ENCODE data around the gene APC2.

Gene APC2

GRCh38 chr19:1510442-1510806 lies 60.5 kb downstream of the APC2 start:
- Histone ChIP-seq H3K36me3 (ENCODE audit: control insufficient read depth, insufficient read depth, low read length) (no peaks in the 10 kb centered on the region), H3K4me1 (ENCODE audit: control insufficient read depth, insufficient read depth, low read length) (peaks cover 3% of the 10 kb centered on the region), H3K27ac (ENCODE audit: low read length) (no peak overlapping the region), H3K9me3 (ENCODE audit: control insufficient read depth, insufficient read depth, low read length) (no peaks in the 10 kb centered on the region), H3K4me3 (ENCODE audit: low read length) (no peak overlapping the region), H3K27me3 (ENCODE audit: control insufficient read depth, insufficient read depth, low read length) (no peaks in the 10 kb centered on the region)
- DNase-seq (ENCODE audit: low read depth, low spot score), result no peak
- WGBS (ENCODE audit: insufficient coverage, insufficient read length), result no CpG with 5 or more reads among the region's 25 CpGs

DNA sequence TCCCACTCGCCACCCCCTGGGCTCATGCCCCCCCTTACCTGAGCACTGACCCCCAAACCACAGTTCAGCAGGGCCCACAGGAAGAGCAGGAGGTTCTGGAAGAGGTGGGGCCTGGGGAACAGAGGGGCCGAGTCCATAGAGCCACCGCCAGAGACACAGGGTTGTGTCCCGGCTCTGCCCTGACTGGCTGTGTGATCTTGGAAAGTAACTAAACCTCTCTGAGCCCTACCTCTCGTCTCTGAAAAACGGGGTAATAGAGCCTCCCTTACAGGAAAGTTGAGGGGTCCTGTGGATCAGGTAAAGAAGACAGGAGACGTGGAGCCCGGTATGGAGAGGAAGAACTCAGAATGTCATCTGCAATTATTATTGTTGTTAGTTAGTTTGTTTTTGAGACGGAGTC lies 60.9 kb downstream of the APC2 start:
- no CpG with 5 or more reads among the region's 9 CpGs for WGBS (ENCODE audit: insufficient coverage, insufficient read length)
- Histone ChIP-seq H3K27me3 (ENCODE audit: control insufficient read depth, insufficient read depth, low read length) (no peaks in the 10 kb centered on the region), H3K9me3 (ENCODE audit: control insufficient read depth, insufficient read depth, low read length) (no peaks in the 10 kb centered on the region), H3K4me3 (ENCODE audit: low read length) (no peak overlapping the region), H3K4me1 (ENCODE audit: control insufficient read depth, insufficient read depth, low read length) (peaks cover 3% of the 10 kb centered on the region), H3K36me3 (ENCODE audit: control insufficient read depth, insufficient read depth, low read length) (no peaks in the 10 kb centered on the region), H3K27ac (ENCODE audit: low read length) (no peak overlapping the region)
- no peak for DNase-seq (ENCODE audit: low read depth, low spot score)

DNA sequence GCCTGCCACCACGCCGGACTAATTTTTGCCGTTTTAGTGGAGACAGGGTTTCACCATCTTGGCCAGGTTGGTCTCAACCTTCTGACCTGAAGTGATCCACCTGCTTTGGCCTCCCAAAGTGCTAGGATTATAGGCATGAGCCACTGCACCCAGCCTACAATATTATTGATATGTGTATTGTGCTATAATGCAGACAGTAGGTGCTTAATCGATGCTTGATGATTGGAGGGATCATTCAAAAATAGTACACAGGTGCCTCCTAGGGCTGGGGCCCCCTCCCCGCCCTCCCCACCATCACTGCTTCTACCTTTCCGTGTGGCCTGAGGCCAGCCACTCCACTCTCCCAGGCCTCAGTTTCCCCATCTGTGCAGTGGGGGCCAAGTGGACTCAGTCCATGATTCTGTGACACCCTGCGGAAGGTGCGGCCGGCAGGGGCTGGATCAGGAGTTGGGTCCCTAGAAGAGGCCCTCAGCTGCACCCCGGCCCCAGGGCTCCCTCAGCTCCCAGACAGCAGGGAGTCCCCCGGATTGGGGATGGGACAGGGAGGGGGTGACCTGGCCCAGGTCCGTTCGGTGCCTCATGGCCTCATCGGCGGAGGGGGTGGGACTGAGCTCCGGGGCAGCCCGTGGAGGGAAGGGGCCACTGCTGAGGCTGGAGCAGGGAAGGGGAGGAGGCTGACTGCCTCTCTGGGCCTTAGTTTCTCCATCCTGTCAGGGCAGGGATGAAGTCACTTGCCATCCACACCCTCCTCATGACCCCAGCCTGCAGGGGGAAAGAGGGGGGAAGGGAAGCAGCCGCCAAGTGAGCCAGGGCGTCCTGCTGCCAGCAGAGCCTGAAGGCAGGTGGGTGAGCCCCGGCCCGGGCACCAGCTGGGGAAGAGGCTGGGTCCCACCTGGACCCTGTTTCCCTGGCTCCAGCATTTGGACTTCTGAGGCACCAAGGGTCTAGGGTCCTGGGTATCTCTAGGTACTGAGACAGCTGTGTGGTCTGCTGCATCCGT lies 61.7 kb downstream of the APC2 start:
- Histone ChIP-seq H3K27me3 (ENCODE audit: control insufficient read depth, insufficient read depth, low read length) (no peaks in the 10 kb centered on the region), H3K4me3 (ENCODE audit: low read length) (no peak overlapping the region), H3K36me3 (ENCODE audit: control insufficient read depth, insufficient read depth, low read length) (no peaks in the 10 kb centered on the region), H3K27ac (ENCODE audit: low read length) (no peak overlapping the region), H3K9me3 (ENCODE audit: control insufficient read depth, insufficient read depth, low read length) (no peaks in the 10 kb centered on the region), H3K4me1 (ENCODE audit: control insufficient read depth, insufficient read depth, low read length) (peaks cover 3% of the 10 kb centered on the region)
- DNase-seq (ENCODE audit: low read depth, low spot score), result no peak
- no CpG with 5 or more reads among the region's 22 CpGs for WGBS (ENCODE audit: insufficient coverage, insufficient read length)

GRCh38 chr19:1512671-1513498 lies 63.0 kb downstream of the APC2 start, which contains the start of gene ADAMTSL5:
TSS of gene ADAMTSL5 (minus strand) at chr19:1513019. CDS start at chr19:1510943, 2,076 bp downstream.
- Histone ChIP-seq H3K27ac (ENCODE audit: low read length) (no peak within 1 kb of the TSS), H3K9me3 (ENCODE audit: control insufficient read depth, insufficient read depth, low read length) (no peaks in the 10 kb centered on the region), H3K4me1 (ENCODE audit: control insufficient read depth, insufficient read depth, low read length) (peaks cover 3% of the 10 kb centered on the region), H3K36me3 (ENCODE audit: control insufficient read depth, insufficient read depth, low read length) (no peaks in the 10 kb centered on the region), H3K27me3 (ENCODE audit: control insufficient read depth, insufficient read depth, low read length) (no peaks in the 10 kb centered on the region), H3K4me3 (ENCODE audit: low read length) (peak within 1 kb of the TSS; percentile 28; the same call in 1 of the 2 replicates)
- no CpG with 5 or more reads among the region's 78 CpGs for WGBS (ENCODE audit: insufficient coverage, insufficient read length)
- DNase-seq (ENCODE audit: low read depth, low spot score), result no peak

DNA sequence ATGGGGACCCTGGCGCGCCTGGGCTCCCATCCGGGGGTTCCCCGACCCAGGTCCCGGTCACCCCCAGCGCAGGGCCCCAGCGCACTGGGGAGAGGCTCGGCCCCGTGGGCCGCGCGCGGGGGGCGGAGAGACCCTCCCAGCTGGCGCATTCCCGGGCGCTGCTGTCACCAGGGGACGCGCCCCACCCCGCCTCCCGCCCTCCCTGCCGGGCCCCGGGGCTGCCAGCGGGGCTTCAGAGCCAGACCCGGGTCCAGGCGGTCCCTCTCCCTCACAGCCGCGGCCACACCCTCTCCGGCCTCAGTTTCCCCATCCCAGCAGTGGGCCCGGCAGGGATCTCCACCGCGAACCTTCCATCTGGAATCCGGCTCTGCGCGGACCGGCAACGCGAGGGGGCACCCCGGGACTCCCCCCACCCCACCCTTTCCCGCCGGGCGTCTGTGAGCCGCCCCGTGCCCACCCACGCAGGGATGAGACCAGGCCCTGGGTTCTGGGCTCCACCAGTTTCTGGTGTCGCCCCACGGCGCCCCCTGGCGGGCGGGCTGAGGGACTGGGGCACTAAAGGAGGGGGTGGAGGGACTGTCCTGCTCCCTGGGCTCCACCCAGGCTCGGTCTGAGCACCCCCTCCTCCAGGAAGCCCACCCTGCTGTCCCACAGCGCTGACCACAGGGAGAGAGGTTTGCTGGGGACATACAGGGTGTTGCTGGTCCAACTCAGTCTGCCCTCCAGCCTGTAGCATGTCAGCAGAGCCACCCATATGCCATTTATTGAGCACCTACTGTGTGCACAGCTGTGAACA lies 63.8 kb downstream of the APC2 start:
- Histone ChIP-seq H3K9me3 (ENCODE audit: control insufficient read depth, insufficient read depth, low read length) (no peaks in the 10 kb centered on the region), H3K27ac (ENCODE audit: low read length) (no peak overlapping the region), H3K4me1 (ENCODE audit: control insufficient read depth, insufficient read depth, low read length) (no peaks in the 10 kb centered on the region; the same call in 1 of the 2 replicates), H3K36me3 (ENCODE audit: control insufficient read depth, insufficient read depth, low read length) (no peaks in the 10 kb centered on the region), H3K27me3 (ENCODE audit: control insufficient read depth, insufficient read depth, low read length) (no peaks in the 10 kb centered on the region), H3K4me3 (ENCODE audit: low read length) (peak overlapping the region; percentile 28; the same call in 1 of the 2 replicates)
- WGBS (ENCODE audit: insufficient coverage, insufficient read length), result no CpG with 5 or more reads among the region's 52 CpGs
- DNase-seq (ENCODE audit: low read depth, low spot score), result no peak

DNA sequence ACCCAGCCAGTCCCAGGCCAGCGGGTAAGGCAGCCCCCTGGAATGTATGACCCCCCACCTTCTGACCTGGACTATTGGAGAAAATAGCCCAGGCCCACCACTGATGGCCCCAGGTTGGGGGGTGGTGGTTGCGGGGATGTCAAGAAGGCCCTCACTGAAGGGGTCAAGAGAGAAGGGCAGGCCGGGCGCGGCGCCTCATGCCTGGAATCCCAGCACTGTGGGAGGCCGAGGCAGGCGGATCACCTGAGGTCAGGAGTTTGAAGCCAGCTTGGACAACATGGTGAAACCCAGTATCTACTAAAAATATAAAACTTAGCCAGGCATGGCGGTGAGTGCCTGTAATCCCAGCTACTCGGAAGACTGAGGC lies 64.4 kb downstream of the APC2 start:
- Histone ChIP-seq H3K36me3 (ENCODE audit: control insufficient read depth, insufficient read depth, low read length) (no peaks in the 10 kb centered on the region), H3K4me1 (ENCODE audit: control insufficient read depth, insufficient read depth, low read length) (no peaks in the 10 kb centered on the region; the same call in 1 of the 2 replicates), H3K4me3 (ENCODE audit: low read length) (no peak overlapping the region), H3K9me3 (ENCODE audit: control insufficient read depth, insufficient read depth, low read length) (no peaks in the 10 kb centered on the region), H3K27ac (ENCODE audit: low read length) (no peak overlapping the region), H3K27me3 (ENCODE audit: control insufficient read depth, insufficient read depth, low read length) (no peaks in the 10 kb centered on the region)
- DNase-seq (ENCODE audit: low read depth, low spot score), result no peak
- WGBS (ENCODE audit: insufficient coverage, insufficient read length), result no CpG with 5 or more reads among the region's 10 CpGs

DNA sequence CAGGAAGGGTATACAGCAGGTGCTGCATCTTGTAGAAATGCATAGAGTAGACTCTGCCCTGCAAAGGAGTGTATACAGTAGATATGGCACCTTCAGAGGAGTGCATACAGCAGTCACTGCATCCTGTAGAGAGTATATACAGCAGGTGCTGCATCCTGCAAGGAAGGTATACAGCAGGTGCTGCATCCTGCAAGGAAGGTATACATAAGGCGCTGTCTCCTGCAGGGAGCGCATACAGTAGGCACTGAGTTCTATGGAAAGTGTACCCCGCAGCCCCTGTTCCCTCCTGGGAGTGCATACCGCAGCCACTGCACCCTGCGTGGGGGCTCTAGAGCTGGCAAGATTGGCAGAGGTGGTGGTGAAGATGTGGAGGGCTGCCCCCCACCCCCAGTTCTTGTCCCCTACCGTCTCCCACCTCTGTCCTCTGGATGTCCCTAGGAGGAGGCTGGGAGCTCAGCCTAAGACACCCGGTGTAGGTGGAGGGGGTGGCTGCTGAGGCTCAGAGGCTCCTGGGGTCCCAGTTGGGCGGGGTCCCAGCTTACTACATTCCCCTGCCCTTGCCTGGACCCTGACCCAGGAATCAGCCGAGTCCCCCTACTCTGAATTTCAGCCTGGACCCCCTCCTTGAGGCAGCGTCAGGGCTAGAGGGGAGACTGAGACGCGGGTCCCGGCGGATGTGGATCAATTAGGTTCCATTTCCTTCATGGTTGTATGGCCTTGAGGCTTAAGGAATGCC lies 65.2 kb downstream of the APC2 start:
- DNase-seq (ENCODE audit: low read depth, low spot score), result no peak
- WGBS (ENCODE audit: insufficient coverage, insufficient read length), result no CpG with 5 or more reads among the region's 14 CpGs
- H3K27ac ChIP-seq (ENCODE audit: low read length), result no peak overlapping the region
- H3K9me3 ChIP-seq (ENCODE audit: control insufficient read depth, insufficient read depth, low read length), result no peaks in the 10 kb centered on the region
- H3K27me3 ChIP-seq (ENCODE audit: control insufficient read depth, insufficient read depth, low read length), result no peaks in the 10 kb centered on the region
- no peak overlapping the region for H3K4me3 ChIP-seq (ENCODE audit: low read length)
- no peaks in the 10 kb centered on the region for H3K36me3 ChIP-seq (ENCODE audit: control insufficient read depth, insufficient read depth, low read length)
- H3K4me1 ChIP-seq (ENCODE audit: control insufficient read depth, insufficient read depth, low read length), result no peaks in the 10 kb centered on the region; the same call in 1 of the 2 replicates

GRCh38 chr19:1516395-1516753 lies 66.5 kb downstream of the APC2 start:
- no peak for DNase-seq (ENCODE audit: low read depth, low spot score)

GRCh38 chr19:1518471-1518870 lies 68.5 kb downstream of the APC2 start:
- no CpG with 5 or more reads among the region's 4 CpGs for WGBS (ENCODE audit: insufficient coverage, insufficient read length)
- DNase-seq (ENCODE audit: low read depth, low spot score), result no peak
- no peak overlapping the region for H3K4me3 ChIP-seq (ENCODE audit: low read length)

More at GRCh38 chr19:1516395-1516753, 66.5 kb downstream of the APC2 start:
- Histone ChIP-seq H3K4me3 (ENCODE audit: low read length) (no peak overlapping the region), H3K4me1 (ENCODE audit: control insufficient read depth, insufficient read depth, low read length) (no peaks in the 10 kb centered on the region; the same call in 1 of the 2 replicates), H3K27ac (ENCODE audit: low read length) (no peak overlapping the region), H3K27me3 (ENCODE audit: control insufficient read depth, insufficient read depth, low read length) (no peaks in the 10 kb centered on the region), H3K36me3 (ENCODE audit: control insufficient read depth, insufficient read depth, low read length) (no peaks in the 10 kb centered on the region), H3K9me3 (ENCODE audit: control insufficient read depth, insufficient read depth, low read length) (no peaks in the 10 kb centered on the region)
- WGBS (ENCODE audit: insufficient coverage, insufficient read length), result no CpG with 5 or more reads among the region's 8 CpGs

More at GRCh38 chr19:1518471-1518870, 68.5 kb downstream of the APC2 start:
- Histone ChIP-seq H3K9me3 (ENCODE audit: control insufficient read depth, insufficient read depth, low read length) (no peaks in the 10 kb centered on the region), H3K36me3 (ENCODE audit: control insufficient read depth, insufficient read depth, low read length) (no peaks in the 10 kb centered on the region), H3K27ac (ENCODE audit: low read length) (no peak overlapping the region), H3K27me3 (ENCODE audit: control insufficient read depth, insufficient read depth, low read length) (peaks cover 4% of the 10 kb centered on the region; the same call in 1 of the 2 replicates), H3K4me1 (ENCODE audit: control insufficient read depth, insufficient read depth, low read length) (no peaks in the 10 kb centered on the region)

Measured in iPS DF 6.9 (cell line).